SK-N-SH treated with all-trans-retinoic acid at 6 μM for 48 hours (cell line): ENCODE data around the gene GRIK3.

ENCODE experiments used
- ATAC-seq: fragments of 200-7000 bp; cut with Tn5 transposase; 3 replicates; pipeline ENCODE4 v1.9.1; 2020; ENCODE audit warnings: mild to moderate bottlenecking, moderate library complexity
- BACH2 ChIP-seq: fragments of 250-450 bp; sonication (Bioruptor Pico); IDR thresholded peaks from 2 replicates; pipeline ENCODE4 v1.9.0; 2021; ENCODE audit warnings: mild to moderate bottlenecking, borderline replicate concordance
- CREB5 ChIP-seq: fragments of 250-450 bp; sonication (Bioruptor Pico); IDR thresholded peaks from 2 replicates; pipeline ENCODE4 v1.5.1; 2020; ENCODE audit warnings: low read depth, mild to moderate bottlenecking, moderate library complexity
- CSDC2 ChIP-seq: fragments of 250-450 bp; sonication (Bioruptor Pico); IDR thresholded peaks from 2 replicates; pipeline ENCODE4 v1.5.0; 2020; ENCODE audit warnings: mild to moderate bottlenecking, moderate library complexity
- CSRNP3 ChIP-seq: fragments of 250-450 bp; sonication (Bioruptor Pico); IDR thresholded peaks from 2 replicates; pipeline ENCODE4 v1.5.1; 2021; ENCODE audit warnings: mild to moderate bottlenecking, moderate library complexity
- ESRRG ChIP-seq: fragments of 250-450 bp; sonication (Bioruptor Pico); IDR thresholded peaks from 2 replicates; pipeline ENCODE4 v1.6.1; 2021; ENCODE audit warnings: mild to moderate bottlenecking
- GLIS3 ChIP-seq: fragments of 250-450 bp; sonication (Bioruptor Pico); IDR thresholded peaks from 2 replicates; pipeline ENCODE4 v1.5.0; 2020; ENCODE audit warnings: mild to moderate bottlenecking, moderate library complexity
- ISL1 ChIP-seq: fragments of 250-450 bp; sonication (Bioruptor Pico); IDR thresholded peaks from 2 replicates; pipeline ENCODE4 v2.1.2; 2022; ENCODE audit warnings: mild to moderate bottlenecking, moderate library complexity
- OSR1 ChIP-seq: fragments of 250-450 bp; sonication (Bioruptor Pico); IDR thresholded peaks from 2 replicates; pipeline ENCODE4 v1.8.0; 2022; ENCODE audit warnings: moderate library complexity, mild to moderate bottlenecking, inconsistent platforms
- POU6F1 ChIP-seq: fragments of 250-450 bp; sonication (Bioruptor Pico); IDR thresholded peaks from 2 replicates; pipeline ENCODE4 v1.8.0; 2021; ENCODE audit warnings: low read depth, mild to moderate bottlenecking, moderate library complexity, borderline replicate concordance
- PPARA ChIP-seq: fragments of 250-450 bp; sonication (Bioruptor Pico); IDR thresholded peaks from 2 replicates; pipeline ENCODE4 v1.5.0; 2020; ENCODE audit warnings: mild to moderate bottlenecking, borderline replicate concordance
- RARB ChIP-seq: fragments of 250-450 bp; sonication (Bioruptor Pico); IDR thresholded peaks from 2 replicates; pipeline ENCODE4 v1.8.0; 2021; ENCODE audit warnings: mild to moderate bottlenecking, moderate library complexity
- SNAI2 ChIP-seq: fragments of 250-450 bp; sonication (Bioruptor Pico); IDR thresholded peaks from 2 replicates; pipeline ENCODE4 v1.5.0; 2020; ENCODE audit warnings: mild to moderate bottlenecking, moderate library complexity
- TCF4 ChIP-seq: fragments of 250-450 bp; sonication (Bioruptor Pico); IDR thresholded peaks from 2 replicates; pipeline ENCODE4 v1.8.0; 2021; ENCODE audit warnings: mild to moderate bottlenecking, moderate library complexity, borderline replicate concordance
- ZC3H10 ChIP-seq: fragments of 250-450 bp; sonication (Bioruptor Pico); IDR thresholded peaks from 2 replicates; pipeline ENCODE4 v1.5.1; 2021; ENCODE audit warnings: mild to moderate bottlenecking, moderate library complexity
- ZFP3 ChIP-seq: fragments of 250-450 bp; sonication (Bioruptor Pico); IDR thresholded peaks from 2 replicates; pipeline ENCODE4 v1.5.0; 2020; ENCODE audit warnings: mild to moderate bottlenecking, moderate library complexity
- ZFP30 ChIP-seq: fragments of 450-650 bp; formaldehyde crosslinking; IDR thresholded peaks from 2 replicates; pipeline ENCODE4 v1.5.0; 2022; ENCODE audit warnings: mild to moderate bottlenecking, moderate library complexity
- ZNF565 ChIP-seq: fragments of 450-650 bp; formaldehyde crosslinking; conservative IDR thresholded peaks from 2 replicates; pipeline ENCODE4 v1.5.0; 2020; ENCODE audit warnings: low read depth, mild to moderate bottlenecking, moderate library complexity
- ZNF70 ChIP-seq: fragments of 450-650 bp; formaldehyde crosslinking; IDR thresholded peaks from 2 replicates; pipeline ENCODE4 v1.5.0; 2020; ENCODE audit warnings: mild to moderate bottlenecking, moderate library complexity
- ZNF8 ChIP-seq: fragments of 450-650 bp; formaldehyde crosslinking; IDR thresholded peaks from 2 replicates; pipeline ENCODE4 v1.5.0; 2020; ENCODE audit warnings: mild to moderate bottlenecking, moderate library complexity
- TF ChIP-seq, protein P1 (sequence below): fragments of 250-450 bp; sonication (Bioruptor Pico); IDR thresholded peaks from 2 replicates; pipeline ENCODE4 v1.8.0; 2020; ENCODE audit warnings: mild to moderate bottlenecking, moderate library complexity, borderline replicate concordance
- TF ChIP-seq, protein P2 (sequence below): fragments of 250-450 bp; sonication (Bioruptor Pico); IDR thresholded peaks from 2 replicates; pipeline ENCODE4 v1.5.0; 2020; ENCODE audit warnings: mild to moderate bottlenecking, moderate library complexity

Gene GRIK3

DNA sequence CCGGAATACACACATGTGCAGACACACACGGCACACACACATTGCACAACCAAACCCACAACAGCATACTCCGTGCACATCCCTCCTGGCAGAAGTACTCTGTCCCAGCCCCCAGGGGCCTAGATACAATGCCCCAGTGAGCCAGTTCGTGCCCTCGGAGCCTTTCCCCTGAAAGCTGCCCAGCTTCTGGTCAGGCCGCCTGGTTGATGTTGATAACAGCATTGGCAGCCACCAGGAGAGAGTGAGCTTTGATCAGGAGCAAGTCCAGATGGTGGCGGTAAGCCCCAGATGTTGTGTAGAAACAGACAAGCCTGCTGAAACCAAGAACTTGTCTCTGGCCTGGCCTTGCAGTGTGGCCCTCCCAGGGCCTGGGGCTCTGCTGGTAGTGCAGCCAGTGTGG is 109.1 kb downstream of the GRIK3 start:
- no peak for ATAC-seq
- TF ChIP-seq CSRNP3 (CRISPR knock-in tag) (no peak), PPARA (CRISPR knock-in tag) (no peak), CSDC2 (CRISPR knock-in tag) (no peak), ZC3H10 (CRISPR knock-in tag) (no peak), ZFP3 (no peak), SNAI2 (CRISPR knock-in tag) (no peak), ESRRG (no peak), RARB (CRISPR knock-in tag) (no peak), ISL1 (CRISPR knock-in tag) (no peak), ZFP30 (CRISPR knock-in tag) (no peak), ZNF8 (no peak), OSR1 (CRISPR knock-in tag) (no peak), POU6F1 (CRISPR knock-in tag) (no peak), TCF4 (no peak), GLIS3 (no peak), ZNF70 (CRISPR knock-in tag) (no peak), CREB5 (no peak)
- TF ChIP-seq, protein P1, sequence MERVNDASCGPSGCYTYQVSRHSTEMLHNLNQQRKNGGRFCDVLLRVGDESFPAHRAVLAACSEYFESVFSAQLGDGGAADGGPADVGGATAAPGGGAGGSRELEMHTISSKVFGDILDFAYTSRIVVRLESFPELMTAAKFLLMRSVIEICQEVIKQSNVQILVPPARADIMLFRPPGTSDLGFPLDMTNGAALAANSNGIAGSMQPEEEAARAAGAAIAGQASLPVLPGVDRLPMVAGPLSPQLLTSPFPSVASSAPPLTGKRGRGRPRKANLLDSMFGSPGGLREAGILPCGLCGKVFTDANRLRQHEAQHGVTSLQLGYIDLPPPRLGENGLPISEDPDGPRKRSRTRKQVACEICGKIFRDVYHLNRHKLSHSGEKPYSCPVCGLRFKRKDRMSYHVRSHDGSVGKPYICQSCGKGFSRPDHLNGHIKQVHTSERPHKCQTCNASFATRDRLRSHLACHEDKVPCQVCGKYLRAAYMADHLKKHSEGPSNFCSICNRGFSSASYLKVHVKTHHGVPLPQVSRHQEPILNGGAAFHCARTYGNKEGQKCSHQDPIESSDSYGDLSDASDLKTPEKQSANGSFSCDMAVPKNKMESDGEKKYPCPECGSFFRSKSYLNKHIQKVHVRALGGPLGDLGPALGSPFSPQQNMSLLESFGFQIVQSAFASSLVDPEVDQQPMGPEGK, result no peak
- TF ChIP-seq, protein P2, sequence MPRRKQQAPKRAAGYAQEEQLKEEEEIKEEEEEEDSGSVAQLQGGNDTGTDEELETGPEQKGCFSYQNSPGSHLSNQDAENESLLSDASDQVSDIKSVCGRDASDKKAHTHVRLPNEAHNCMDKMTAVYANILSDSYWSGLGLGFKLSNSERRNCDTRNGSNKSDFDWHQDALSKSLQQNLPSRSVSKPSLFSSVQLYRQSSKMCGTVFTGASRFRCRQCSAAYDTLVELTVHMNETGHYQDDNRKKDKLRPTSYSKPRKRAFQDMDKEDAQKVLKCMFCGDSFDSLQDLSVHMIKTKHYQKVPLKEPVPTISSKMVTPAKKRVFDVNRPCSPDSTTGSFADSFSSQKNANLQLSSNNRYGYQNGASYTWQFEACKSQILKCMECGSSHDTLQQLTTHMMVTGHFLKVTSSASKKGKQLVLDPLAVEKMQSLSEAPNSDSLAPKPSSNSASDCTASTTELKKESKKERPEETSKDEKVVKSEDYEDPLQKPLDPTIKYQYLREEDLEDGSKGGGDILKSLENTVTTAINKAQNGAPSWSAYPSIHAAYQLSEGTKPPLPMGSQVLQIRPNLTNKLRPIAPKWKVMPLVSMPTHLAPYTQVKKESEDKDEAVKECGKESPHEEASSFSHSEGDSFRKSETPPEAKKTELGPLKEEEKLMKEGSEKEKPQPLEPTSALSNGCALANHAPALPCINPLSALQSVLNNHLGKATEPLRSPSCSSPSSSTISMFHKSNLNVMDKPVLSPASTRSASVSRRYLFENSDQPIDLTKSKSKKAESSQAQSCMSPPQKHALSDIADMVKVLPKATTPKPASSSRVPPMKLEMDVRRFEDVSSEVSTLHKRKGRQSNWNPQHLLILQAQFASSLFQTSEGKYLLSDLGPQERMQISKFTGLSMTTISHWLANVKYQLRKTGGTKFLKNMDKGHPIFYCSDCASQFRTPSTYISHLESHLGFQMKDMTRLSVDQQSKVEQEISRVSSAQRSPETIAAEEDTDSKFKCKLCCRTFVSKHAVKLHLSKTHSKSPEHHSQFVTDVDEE (CRISPR knock-in tag), result no peak

DNA sequence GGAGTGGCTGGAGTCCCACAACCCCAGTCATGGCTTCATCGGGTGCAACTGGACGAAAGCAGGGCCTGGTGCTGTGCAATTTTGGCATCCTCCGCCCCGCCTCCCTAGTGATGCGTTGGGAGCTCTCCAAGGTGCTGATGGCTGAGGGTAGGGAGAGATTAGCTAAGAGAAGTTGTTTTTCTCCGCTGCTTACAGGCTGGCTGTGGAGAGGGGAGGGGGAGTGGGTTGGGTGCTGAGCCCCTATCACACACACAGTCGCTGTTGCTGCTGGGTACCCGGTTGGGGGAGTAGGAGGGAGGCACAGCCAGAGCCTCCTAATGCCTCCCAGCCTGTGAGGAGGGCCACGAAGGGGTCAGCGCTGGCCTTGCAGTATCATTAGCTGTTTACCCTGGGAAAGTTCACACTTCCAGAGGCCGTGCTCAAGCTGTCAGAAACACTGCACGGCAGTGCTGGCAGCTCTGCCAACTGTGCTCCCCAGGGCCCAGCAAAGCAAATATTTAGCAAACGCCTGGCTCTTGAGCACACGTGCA is 110.0 kb downstream of the GRIK3 start:
- TF ChIP-seq ZNF565 (no peak), ZFP30 (CRISPR knock-in tag) (no peak), ZNF8 (no peak), PPARA (CRISPR knock-in tag) (no peak), RARB (CRISPR knock-in tag) (no peak), BACH2 (CRISPR knock-in tag) (no peak), ZNF70 (CRISPR knock-in tag) (no peak), CSRNP3 (CRISPR knock-in tag) (no peak)
- TF ChIP-seq, protein P2 (CRISPR knock-in tag), result no peak
- TF ChIP-seq, all 23 proteins: peak for 0
- no peak for ATAC-seq
